Peyer's patch (tissue), 4 donors: ENCODE results near the gene FGD3. TPM values are rescaled to one million over a fixed set of nuclear protein-coding genes. Genes with fewer than 3 reads are reported as not detected.
"Not testable (repeated sequence)": the region's sequence is repeated elsewhere in the genome, so short reads cannot be mapped to it uniquely, and the experiment has no call there.

Experiments used
- DNase-seq, 3 donors: peaks; one replicate each; pipeline ENCODE4 v3.0.0-alpha.2; 2017 to 2019
- H3K27ac ChIP-seq, 4 donors: fragments of 200-600 bp; sonication (generic); one replicate each; pipeline ENCODE4 v1.5.1; 2016 to 2019
- H3K27me3 ChIP-seq, 2 donors: fragments of 200-600 bp; sonication (generic); one replicate each; pipeline ENCODE4 v1.5.1; 2019
- H3K36me3 ChIP-seq, 3 donors: fragments of 200-600 bp; sonication (generic); one replicate each; pipeline ENCODE4 v1.5.1; 2016 to 2019
- H3K4me1 ChIP-seq, 4 donors: fragments of 200-600 bp; sonication (generic); one replicate each; pipeline ENCODE4 v1.5.1; 2016 to 2019
- H3K4me3 ChIP-seq, 4 donors: fragments of 200-600 bp; sonication (generic); 1 replicate in 3 of 4; 2 replicates in 1 of 4; pipeline ENCODE4 v1.5.1; 2016 to 2019; ENCODE audit warnings: mild to moderate bottlenecking in 1 of 4
- H3K9me3 ChIP-seq, 4 donors: fragments of 200-600 bp; sonication (generic); one replicate each; pipeline ENCODE4 v1.5.1; 2016 to 2019; ENCODE audit warnings: mild to moderate bottlenecking in 1 of 4
- CTCF ChIP-seq, 6 experiments: fragments of 450-650 bp in 4 of 6; fragments of 200-600 bp in 2 of 6; sonication (generic) in 1 of 6; IDR thresholded peaks; one replicate each; pipeline ENCODE4 v1.5.1; 2017 to 2019; ENCODE audit warnings: antibody characterized with exemption in 6 of 6, mild to moderate bottlenecking in 3 of 6, moderate library complexity in 1 of 6
- POLR2A ChIP-seq, 2 donors: fragments of 450-650 bp; IDR thresholded peaks; one replicate each; pipeline ENCODE4 v1.5.1; 2017; ENCODE audit warnings: antibody characterized with exemption in 2 of 2, mild to moderate bottlenecking in 2 of 2, moderate library complexity in 2 of 2
- total RNA-seq, 4 donors: library from RNA; depleted of rRNA; stranded (reverse); fragments of >200 nt; gene quantifications; one replicate each; pipeline ENCODE4 v1.1.0, GENCODE V29; 2016

FGD3 gene
- 10 to 100 TPM in 1 of 4 donors, 1 to 10 TPM in 3; 4.6 to 48.7 (median 7.8) TPM for total RNA-seq

GRCh38 chr9:92947268-92948037 lies at the start of gene FGD3:
Gene FGD3, plus strand, starts transcription at chr9:92947523. Its CDS starts 28,734 bp downstream, at chr9:92976257.
- H3K27me3 ChIP-seq = peaks cover 0 to 5% of the 10 kb centered on the region in 2 donors
- DNase-seq = no peak
- H3K4me1 ChIP-seq = peaks cover 0 to 9% (median 1%) of the 10 kb centered on the region in 4 donors
- H3K27ac ChIP-seq = peak within 1 kb of the TSS in 1 of 4 donors; percentile 46
- peak within 1 kb of the TSS; percentile 26 to 48 (median 47) for H3K4me3 ChIP-seq
- no peaks in the 10 kb centered on the region for H3K36me3 ChIP-seq
- TF ChIP-seq POLR2A (IDR thresholded peaks at IDR 0.05) (no peak), CTCF (IDR thresholded peaks at IDR 0.05) (no peak)
- no peaks in the 10 kb centered on the region for H3K9me3 ChIP-seq

GRCh38 chr9:92905137-92905536 lies 42.2 kb upstream of the FGD3 start:
- H3K9me3 ChIP-seq, DNase-seq, H3K27ac ChIP-seq, H3K4me1 ChIP-seq, H3K4me3 ChIP-seq, H3K27me3 ChIP-seq, H3K36me3 ChIP-seq: not testable (repeated sequence)

GRCh38 chr9:92911511-92912475 lies 35.5 kb upstream of the FGD3 start:
- TF ChIP-seq POLR2A (IDR thresholded peaks at IDR 0.05) = no peak
- TF ChIP-seq CTCF (IDR thresholded peaks at IDR 0.05) = no peak
- no peaks in the 10 kb centered on the region for H3K36me3 ChIP-seq
- H3K4me3 ChIP-seq = no peak overlapping the region
- no peaks in the 10 kb centered on the region for H3K4me1 ChIP-seq
- H3K9me3 ChIP-seq = no peaks in the 10 kb centered on the region
- DNase-seq = no peak
- H3K27ac ChIP-seq = no peak overlapping the region
- no peaks in the 10 kb centered on the region for H3K27me3 ChIP-seq

GRCh38 chr9:92917176-92917800 lies 30.0 kb upstream of the FGD3 start:
- Histone ChIP-seq H3K27ac (no peak overlapping the region), H3K9me3 (no peaks in the 10 kb centered on the region), H3K36me3 (no peaks in the 10 kb centered on the region), H3K4me1 (no peaks in the 10 kb centered on the region), H3K27me3 (no peaks in the 10 kb centered on the region), H3K4me3 (no peak overlapping the region)
- TF ChIP-seq POLR2A (IDR thresholded peaks at IDR 0.05) = no peak
- DNase-seq = no peak

GRCh38 chr9:92920437-92920836 lies 26.9 kb upstream of the FGD3 start:
- Histone ChIP-seq H3K36me3 (no peaks in the 10 kb centered on the region), H3K4me1 (no peaks in the 10 kb centered on the region), H3K4me3 (no peak overlapping the region), H3K27me3 (no peaks in the 10 kb centered on the region), H3K27ac (no peak overlapping the region), H3K9me3 (no peaks in the 10 kb centered on the region)
- TF ChIP-seq POLR2A (IDR thresholded peaks at IDR 0.05) = no peak
- no peak for TF ChIP-seq CTCF (IDR thresholded peaks at IDR 0.05)
- DNase-seq = no peak

GRCh38 chr9:92931606-92932005 lies 15.7 kb upstream of the FGD3 start:
- Histone ChIP-seq H3K4me3 (no peak overlapping the region), H3K36me3 (no peaks in the 10 kb centered on the region), H3K27ac (no peak overlapping the region), H3K9me3 (no peaks in the 10 kb centered on the region), H3K27me3 (no peaks in the 10 kb centered on the region), H3K4me1 (no peaks in the 10 kb centered on the region)
- TF ChIP-seq POLR2A (IDR thresholded peaks at IDR 0.05) (no peak), CTCF (IDR thresholded peaks at IDR 0.05) (no peak)
- DNase-seq = no peak
